NCI-H2171 (cell line): ENCODE measurements around the gene NT5C3B.

Experiments
- DNase-seq: peaks from one replicate; lab custom pipeline; 2025; lab: John Stamatoyannopoulos, UW

The NT5C3B gene

DNA sequence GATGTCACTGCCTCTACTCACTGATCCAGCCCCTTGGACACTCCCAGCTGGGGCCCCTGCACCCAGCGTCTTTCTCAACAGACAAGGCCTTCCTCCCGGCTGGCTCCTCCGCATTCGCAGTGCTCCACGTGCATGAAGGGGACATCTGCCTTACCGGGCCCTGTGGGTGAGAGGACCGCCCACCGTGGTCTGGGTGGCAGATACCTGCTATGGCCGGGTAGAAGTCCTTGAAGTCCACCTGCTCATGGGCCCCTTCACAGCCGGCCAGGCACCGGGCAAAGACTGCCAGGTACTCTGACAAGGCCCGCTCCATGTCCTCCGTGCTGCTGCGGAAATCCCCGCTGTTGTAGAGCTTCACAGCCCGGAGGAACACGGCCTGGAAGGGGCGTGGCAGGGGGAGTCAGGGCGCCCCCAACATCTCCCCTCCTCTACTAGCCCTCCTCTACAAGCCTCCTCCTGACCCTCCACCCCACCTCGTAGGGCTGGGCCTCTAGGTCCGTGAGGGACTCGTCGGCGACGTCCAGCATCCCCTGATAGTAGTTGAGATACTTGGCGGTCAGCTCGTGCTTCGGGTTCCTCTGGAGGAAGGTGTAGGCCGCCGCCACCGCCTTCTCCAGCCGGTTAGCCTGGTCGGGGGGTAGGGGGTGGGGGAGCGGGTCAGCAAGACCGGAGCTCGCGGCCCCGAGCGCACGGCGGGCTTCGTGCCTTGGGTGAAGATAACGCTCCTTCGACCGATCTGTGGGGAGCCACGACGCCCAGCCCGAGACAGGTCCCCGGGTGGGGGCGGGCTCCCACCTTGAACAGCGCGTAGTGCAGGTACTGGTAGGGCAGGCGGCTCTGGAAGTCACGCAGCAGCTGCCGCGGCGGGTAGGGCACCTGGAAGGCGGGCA, 25.1 kb downstream of the NT5C3B start:
- no peak for DNase-seq

DNA sequence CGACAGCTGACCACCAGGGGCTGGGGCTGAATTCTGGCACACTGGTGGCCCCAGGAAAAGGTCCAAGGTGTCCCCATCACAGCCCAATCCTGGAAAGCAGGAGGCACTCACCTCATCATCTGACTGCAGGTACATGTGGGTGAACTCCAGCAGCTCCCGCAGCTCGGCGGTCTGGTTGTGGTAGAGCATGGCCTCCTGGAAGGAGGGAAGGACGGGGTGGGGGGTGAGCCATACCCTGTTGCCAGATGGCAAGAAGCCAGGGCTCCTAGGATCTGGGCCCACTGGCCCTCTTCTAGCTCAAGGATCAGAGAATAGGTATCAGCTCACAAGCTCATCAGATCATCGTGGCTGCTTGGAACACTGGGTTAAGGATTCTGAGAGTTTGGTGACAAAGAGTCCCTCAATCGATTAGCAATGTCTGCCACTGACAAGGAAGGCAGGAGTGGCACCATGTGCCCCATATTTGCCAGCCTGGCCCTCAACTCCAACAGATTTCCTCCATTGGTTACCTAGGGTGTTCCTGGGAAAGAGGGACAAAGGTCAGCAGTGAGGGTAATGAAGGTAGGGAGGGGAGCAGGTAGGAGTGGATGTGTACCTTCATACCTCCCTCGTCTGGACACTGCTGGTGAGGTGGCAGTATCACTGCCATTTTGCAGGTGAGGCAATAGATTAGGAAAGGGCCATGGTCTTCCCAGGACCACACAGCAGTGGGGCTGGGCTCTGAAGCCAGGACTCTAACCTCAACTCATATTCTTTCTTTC, 29.2 kb downstream of the NT5C3B start:
- DNase-seq = no peak

DNA sequence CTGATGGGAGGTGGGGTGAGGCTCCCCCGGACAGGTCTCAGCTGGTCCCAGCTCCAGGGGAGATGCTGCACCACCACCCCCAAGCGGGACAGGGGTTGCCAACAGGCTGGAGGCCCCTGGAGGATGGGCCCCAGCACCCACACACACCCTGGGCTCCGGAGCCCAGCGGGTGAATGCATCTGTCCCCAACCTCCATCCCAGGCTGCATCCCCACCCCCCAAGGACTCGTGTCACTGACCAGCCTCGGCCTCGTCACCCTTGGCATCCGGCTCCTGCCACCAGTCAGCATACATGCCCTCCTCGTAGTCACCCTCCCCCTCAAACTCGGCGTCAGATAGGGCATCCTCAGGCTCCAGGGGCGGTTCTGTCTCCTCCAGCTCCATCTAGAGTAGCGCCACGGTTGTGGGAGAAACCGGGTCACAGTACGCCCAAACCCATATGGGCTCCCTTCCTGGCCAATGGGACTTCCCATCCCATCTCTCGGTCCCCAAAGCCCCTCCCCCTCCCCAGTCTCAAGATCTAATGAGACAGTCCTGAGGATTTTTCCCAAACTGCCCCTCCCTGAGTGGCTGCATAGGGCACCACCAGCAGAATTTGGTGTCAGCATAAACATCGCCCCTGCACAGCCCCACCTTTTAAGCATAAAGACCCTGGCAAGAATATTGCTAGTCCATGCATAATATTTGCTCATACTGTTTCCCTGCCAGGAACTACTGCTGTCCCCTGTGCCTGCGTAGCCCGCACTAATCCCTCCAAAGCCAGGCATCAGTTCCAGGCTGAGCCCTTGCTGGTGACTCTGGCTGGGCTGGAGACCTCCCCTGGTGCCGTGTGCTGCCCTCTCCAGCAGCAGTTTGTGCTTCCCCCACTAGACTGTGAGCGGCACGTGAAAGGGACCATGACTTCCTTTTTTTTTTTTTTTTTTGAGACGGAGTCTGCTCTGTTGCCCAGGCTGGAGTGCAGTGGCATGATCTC, 32.7 kb downstream of the NT5C3B start:
- no peak for DNase-seq

DNA sequence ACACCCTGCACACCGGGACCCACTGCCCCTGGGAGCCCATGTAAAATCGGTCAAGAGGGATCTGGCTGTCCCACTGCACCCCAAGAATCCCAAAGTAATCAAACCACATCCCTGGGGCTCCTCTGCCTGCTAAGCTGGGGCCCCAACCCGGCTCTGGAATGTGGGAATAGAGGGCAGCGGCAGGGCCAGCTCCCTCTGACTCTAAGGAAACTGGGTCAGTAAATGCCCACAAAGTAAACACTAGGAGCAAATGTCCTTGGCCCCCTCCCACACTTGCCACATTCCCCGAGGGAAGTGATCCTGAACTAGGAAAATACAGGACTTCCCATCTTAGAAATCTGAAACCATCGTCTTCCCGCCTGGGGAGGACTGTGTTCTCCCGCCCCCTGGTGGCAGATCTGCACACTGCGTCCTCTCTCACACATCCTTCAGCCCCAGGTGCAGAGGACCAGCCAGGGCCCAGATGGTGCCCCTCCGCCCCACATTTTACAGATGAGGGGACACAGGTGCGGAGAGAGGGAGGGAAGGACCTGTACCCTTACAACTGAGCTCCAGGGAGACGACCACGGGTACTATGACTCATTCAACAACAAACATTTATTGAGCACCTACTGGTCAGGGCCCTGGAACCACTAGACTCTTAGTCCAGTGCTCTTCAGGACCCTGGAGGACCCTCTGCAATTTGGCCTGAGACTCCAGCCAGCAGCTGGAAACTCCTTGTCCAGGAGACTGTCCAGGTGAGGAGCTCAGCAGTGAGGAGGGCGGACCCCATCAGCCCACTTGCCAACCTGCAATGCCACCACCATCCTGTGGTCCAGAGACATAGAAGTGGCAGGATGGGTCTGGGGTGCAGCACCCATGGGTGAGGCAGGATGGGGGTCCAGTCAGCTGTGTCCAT, 34.4 kb downstream of the NT5C3B start:
- DNase-seq = peak; percentile 82

DNA sequence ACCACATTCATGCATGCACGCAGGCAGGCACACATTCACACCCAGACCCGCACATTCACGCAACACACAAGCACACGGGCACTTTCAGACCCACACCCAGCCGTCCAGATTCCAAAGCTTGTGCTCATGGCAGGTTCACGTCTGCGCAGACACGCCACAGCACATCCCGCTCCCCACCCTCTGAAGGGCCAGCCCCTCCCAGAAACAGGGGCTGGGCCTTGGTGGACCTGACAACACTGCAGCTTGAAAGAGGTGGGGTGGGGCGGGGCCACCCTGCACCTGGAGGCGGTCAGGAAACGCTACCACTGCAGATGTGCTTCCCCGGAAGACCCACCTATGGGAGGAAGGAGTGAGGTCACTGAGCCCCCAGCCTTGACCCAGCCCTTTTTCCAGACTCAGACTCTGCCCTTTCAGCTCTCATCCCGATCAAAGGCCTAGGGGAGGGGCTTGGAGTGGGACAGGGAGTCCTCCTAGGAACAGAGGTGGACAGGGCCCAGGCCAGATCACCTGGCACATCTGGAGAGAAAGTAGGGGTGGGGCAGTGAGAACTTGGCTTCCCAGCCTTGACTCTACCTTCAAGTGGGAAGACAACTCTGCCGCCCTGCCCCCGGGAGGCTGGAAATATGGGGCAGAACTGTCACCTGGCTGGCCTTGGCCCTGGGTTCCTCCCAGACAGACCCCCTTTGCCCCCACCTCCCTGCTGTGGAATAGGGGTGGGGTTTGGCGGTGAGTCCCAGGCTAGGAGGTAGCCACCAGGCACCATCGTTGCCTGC, 35.2 kb downstream of the NT5C3B start:
- no peak for DNase-seq

DNA sequence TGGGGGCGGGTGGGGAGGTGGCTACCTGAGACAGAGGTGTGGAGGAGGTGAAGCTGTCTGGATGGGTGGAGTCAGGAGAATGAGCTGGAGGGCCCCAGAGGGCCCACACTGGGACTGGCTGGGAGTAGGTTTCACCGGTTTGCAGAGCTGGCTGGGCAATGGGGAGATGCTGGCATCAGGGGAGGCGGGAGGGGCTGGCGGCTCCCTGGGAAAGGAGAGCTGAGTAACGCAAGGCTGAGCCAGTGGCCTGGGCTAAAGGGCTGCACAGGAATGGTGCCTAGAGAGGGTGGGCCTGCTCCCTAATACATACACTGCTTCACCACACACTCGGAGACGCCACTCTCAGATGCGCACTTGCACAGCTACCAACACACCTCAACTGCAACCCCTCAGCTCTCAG, 36.7 kb downstream of the NT5C3B start:
- DNase-seq = no peak

DNA sequence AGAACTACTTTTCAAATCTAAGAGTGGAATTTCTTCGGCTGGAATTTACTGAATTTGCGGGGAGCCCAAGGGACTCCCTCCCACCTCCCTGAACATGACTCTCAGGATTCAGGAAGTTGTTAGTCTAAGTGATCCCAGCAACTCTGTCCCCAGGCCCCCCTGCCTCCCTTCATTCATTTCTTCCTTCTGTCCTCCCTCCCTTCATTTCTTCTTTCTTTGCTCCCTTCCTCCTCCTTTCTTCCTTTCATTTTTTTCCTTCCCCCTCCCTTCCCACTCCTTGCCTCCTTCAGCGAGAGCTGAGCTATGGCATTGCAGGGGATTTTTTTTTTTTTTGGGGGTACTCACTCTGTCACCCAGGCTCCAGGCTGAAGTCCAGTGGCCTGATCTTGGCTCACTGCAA, 38.7 kb downstream of the NT5C3B start:
- no peak for DNase-seq

DNA sequence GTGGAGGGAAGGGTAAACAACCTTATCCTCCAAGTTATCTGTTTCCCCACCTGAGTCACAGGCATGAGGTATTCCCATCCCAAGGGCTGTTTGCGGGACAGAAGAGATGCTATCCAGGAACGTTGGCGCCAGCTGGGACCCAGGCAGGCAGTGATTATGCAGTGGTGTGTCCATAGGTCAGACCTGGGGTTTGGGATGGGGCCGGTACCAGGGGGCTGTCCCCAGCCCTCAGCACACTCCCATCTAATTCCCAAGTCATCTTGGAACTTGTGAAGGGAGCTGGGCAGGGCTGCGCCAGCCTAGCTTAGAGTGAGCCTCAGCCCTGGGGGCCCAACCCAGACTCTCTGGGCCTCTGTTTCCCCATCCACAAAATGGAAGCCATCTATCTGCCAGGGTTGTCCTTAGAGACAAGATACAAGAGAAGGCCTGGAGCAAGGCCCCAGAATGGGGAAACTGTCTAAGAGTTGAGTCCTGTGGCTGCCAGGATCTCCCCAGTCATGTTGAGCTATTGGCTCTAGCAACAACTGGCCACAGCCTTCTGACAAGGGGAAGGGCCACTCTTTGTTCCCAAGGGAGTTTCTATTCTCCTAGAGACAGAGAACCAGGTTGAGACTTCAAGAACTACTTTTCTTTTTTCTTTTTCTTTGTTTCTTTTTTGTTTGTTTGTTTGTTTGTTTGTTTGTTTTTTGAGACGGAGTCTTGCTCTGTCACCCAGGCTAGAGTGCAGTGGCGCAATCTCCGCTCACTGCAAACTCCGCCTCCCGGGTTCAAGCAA, 39.7 kb downstream of the NT5C3B start:
- DNase-seq = no peak

DNA sequence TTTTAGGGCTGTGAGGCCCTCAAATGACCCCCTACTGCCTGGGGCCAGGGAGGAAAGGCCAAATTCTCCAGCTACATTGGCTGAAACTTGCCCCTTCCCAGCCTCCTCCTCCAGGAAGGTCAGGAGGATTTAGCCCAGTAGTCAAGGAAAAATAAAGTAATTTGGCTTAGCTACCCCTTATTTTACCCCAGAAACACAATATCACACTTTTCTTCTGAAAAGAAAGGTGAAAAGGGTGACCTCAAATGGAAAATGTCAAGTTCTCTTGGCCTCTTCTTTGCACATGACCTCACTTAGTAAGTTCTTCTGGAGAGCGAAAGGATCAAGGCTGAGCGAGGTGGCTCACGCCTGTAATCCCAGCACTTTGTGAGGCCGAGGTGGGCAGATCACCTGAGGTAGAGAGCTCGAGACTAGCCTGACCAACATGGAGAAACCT, 41.5 kb downstream of the NT5C3B start:
- DNase-seq = no peak

DNA sequence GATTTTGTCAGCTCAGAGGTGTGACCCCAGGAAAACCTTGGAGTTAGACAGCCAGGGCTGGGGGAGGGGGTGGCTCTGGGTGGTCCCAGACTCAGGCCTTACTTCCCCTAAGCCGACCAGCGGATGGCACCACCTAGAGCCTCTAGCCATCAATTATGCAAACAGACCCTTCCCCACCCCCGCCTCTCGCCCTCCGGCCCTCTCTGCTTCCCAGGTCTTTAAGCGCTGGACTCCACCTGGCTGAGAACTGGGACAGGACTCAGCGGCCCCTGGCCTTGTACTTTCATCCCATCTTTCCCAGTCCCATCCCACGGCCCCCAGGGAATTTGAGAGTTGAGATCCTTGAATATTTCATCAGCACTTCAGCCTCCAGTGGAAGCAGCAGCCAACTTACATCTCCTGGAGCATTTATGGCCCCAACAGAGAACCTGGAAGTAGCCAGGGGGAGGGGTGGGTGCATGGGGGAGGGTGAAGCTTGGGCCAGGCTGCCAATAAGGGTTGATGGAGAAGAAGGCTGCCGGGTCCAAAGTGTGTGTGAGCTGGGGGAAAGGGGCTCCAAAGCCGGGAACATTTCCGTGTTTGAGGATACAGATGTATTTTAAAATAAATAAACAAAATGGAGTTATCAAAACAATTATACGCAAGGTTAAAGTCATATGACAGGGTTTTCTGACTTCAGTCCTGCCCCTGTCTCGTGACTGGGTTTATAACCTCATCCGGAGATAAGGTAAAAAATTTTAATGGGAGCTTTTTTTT, 42.1 kb downstream of the NT5C3B start:
- DNase-seq = no peak

DNA sequence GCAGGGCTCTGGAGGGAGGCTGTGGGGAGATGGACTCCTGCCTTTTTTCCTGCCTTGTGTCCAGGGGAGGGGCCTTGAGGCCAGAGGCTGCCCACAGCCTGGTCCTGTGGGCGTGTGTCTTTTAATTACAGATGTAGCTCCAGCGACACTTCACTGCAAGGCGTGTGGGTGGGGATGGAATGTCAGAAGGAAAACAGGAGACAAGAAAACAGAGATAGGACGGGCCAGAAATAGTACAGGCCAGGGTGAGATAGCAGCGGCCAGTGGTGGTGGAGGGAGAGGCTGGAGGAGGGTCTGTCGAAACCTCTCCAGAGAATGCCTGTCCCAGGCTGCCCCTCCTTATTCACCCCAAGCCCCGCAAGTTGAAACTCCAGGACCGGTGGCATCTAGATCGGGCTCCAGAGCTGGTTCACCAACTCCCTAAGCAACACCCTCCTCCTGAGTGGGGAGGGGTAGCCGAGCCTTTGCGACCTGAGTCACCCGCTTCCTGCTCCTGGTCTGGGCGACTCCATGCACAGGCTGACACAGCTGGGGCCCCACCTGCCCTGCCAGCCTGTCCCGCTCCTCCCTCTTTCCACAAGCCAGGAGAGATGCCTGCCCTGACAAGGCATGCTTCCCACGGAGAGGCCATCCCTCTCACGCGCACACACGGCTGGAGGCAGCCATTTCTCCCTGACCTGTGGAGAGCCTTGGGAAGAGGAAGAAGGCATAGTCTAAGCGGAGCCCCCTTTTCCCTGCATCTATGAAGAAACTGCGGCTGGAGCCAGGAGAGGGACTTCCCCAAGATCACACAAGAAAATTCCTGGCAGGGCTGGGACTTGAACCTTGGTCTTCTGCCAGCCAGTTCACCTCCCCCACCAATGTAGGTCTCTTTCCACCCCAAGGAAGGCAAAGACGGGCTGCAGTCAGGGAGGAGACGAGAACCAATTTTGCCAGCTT, 42.9 kb downstream of the NT5C3B start:
- DNase-seq = no peak

DNA sequence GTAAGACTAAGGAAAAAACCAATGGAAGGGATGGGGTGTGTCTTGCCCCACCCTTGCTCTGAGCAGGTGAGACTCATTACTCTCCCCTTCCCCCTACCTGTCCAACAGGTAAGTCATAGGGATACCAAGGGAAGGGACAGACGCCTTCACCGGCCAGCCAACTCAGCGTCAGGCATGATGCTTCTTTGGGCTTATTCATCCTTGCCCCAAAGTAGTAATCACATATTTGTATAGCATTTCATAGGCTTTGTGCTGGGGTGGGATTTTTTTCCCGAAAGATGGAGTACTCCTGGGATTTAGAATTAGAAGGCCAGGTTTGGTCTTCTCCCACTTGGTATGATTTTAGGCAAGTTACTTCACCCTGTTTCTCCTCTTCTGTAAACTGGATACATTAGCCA, 49.0 kb downstream of the NT5C3B start:
- DNase-seq = no peak

DNA sequence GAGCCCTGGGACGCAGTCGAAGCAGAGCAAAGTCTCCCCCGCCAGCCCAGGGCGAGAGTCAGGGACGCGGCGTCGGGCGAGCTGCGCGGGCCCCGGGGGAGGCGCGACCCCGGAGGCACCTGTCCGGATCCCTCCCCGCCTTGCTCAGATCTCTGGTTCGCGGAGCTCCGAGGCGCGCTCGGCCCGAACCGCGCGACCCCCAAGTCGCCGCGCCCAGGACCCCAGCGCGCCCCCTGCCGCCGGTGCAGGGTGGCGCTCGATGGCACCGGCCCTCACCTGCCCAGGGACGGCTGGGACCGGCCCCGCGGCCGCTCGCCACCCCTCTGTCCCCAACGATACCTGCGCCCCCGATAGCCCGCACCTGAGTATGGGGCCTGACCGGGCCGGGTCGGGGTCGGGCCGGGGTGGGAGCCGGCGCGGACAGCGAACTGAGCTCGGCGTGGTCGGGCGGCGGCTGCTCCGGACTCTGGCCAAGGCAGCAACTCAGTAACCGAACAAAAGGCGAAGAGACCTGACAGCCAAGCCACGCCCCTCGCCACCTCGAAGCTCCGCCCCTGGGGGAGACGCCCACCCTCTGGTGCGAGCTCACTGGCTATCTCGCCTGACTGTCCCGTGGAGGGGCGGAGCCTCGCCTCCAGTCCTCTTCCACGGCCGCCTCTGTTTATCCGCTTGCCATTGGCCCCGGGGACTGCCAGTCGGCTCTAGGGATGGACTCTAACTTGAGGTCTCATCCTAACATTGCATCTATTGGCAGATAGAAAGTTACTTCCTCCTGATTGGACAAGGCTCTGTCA, 49.6 kb downstream of the NT5C3B start, which contains the start of gene JUP:
Gene JUP, minus strand, starts transcription at position 485 of the 794 bp plus-strand sequence. CDS start 14,857 bp downstream, outside the sequence.
- peak; percentile 98 for DNase-seq

DNA sequence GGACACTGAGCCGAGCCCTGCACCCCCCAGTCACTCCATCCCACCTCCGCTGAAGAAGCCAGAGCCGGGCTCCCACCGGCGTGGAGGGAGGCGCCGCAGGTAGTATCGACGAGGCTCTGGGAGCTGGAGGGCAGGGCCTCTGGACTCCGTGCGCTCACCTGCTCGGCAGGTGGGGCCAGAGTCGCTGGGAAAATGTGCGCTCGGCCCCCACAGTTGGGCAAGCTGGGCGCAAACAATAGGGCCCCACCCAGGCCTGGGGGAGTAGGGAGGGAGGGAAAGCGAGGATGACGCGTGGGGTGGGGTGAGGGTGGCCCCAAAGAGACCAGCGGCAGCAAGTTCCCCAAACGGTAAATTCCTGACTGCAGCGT, 50.2 kb downstream of the NT5C3B start:
- DNase-seq = no peak

DNA sequence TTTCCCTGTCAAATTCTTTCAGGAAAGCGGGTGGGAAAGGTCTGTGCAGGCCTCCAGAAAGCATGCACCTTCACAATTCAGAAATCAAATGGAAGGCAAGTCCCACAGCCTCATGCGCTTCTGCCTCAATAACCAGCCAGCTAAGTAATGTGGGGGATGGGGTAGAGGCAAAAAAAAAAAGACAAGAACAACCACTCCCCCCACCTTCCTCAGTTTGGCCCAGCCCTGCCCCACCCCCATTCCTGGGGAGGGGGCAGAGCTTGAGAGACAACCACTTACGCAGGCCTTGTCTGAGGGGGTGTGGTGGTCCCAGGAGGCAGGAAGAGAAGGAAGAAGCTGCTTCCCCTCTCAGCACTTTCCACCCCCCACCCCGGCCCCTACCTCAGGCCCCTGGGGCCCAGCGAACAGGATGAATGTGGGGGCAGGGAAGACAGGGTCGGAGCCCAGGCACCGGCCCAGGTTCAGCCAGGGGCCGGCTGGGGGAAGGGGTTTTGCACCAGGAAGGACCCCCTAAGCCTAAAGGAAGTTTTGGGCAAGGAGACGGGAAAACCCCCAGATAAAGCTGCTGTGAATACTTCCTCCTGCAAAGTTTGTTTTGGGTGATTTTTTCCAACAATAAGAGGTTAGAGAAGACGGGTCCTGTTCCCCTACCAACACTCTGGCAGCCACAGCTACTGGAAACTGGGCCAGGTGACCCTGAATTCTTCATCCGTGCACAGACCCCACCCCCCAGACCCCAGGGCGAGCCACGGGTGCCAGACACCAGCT, 50.8 kb downstream of the NT5C3B start:
- DNase-seq = no peak

DNA sequence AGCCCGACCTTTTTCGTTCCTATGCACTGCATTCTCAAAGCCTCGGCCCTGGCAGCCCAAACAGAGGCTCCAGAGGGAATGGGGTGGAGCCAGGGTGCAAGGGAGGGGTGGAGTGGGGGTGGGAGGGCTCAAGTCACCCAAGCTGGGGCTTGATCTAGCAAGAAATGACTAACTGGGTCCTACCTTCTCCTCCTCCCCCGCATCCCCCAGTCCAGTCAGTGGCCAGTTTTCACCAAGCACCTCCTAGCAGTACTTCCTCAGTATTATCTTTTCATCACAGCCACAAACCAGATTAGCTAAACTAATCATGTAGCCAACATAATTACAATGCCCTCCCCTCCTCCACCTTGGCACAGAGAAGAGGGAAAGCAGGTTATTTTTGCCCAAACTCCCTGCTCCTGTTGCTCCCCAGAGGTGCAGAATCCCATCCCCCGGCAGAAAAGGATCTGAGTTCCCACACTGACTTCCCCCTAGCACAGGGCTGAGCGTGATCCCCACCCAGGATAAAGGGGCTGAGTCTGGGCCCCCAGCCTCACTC, 51.8 kb downstream of the NT5C3B start:
- no peak for DNase-seq
